GM19193 (cell line): ENCODE measurements around the gene STAT6.

ENCODE experiments used
- POLR2A ChIP-seq: IDR thresholded peaks from 4 replicates; pipeline ENCODE4 v1.6.1; 2011; ENCODE audit not compliant: insufficient read depth, insufficient read length; ENCODE audit errors: extremely low read depth

Gene STAT6

DNA sequence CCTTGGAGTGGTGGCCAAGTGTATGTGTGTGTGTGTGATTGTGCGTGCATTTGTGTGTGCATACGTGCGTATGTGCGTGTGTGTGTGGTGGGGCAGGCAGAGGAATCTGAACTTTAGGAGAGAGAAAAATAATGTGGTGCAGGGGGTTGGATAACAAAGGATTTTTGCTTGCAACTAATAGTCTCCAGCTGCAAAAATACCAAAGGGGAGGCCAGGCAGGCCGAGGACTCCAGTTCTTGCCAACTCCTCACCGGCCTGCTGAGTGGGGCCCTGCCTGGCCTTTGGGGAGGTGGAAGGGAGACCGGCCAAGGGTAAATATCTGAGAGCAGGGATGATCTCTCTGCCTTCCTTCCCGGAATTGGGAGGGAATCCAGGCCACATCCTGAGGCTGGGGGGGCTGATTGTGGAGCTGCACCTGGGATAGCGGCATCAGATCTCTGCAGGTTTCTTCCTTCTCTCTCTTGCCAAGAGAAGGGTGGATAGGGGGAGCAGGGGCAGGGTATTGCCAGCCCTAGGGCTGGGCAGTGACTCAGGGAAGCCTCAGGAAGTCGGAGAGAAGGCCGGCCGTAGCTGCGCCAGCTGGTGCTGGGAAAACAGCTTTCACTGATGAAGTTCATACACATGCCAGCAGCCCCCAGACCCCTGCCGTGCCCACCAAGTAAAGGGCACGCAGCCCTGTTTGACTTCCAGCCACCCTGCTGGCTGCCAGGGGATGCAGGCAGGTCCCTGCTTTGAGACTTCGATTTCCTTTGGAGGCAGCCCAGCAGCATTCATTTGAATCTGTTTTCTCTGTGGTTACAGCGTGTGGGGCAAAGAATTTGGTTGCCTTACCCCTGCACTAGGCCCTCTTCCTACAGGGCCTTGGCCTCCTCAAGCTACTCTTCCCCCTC is 40.8 kb upstream of the STAT6 start:
- TF ChIP-seq POLR2A, result no peak

DNA sequence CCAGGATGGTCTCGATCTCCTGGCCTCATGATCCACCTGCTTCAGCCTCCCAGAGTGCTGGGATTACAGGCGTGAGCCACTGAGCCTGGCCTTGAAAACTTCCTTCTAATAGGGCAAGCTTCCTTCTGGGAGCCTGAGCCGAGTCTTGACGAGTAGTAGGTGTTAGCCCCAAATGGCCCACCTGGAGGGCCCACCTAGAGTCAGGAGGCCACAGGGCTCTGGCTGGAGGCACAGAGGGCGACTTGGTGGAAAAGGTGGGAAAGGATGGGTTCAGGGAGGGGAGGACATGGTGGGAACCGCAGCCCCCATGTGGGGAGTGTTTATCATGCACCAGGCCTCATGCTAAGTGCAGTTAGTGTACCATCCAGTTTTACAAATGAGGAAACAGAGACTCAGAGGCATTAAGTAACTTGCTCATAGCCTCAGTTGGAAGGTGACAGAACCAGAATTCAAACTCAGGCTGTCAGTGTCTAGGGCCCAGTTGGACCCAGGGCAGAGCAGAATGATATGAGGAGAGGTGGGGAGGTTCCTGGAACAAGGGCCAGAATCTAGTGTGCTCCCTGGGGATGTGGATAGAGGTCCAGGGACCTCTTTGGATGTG is 39.3 kb upstream of the STAT6 start:
- TF ChIP-seq POLR2A, result no peak

DNA sequence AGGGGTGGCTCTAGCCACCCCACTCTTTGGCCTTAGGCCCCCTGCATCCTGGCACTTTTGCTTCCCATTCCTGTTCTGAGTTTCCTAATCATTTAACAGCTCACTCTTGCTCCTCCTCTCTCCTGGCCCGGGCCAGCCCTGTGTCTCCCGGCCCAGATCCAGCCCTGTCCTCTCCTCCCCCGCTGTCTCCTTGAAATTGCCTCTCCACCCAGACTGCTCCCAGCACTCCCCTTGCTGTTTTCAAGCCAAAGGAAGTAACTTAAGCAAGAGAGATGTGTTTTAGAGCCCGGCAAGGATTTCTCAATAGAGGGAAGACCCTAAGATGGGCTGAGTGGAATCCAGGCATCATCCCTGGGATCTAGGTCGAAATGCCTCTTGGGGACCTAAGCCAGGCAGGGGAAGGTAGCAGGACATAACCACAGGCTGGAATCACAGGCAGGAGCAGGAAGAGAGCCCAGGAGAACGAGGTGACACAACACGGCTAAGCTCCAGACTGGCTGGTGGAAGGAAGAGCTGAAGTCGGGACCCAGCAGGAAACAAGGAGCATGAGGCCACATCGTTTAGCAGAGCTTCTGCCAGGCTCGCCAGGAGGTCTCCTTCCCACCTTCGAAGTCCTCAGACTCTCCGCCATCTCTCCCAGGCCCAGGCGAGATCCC is 38.2 kb upstream of the STAT6 start:
- no peak for TF ChIP-seq POLR2A

DNA sequence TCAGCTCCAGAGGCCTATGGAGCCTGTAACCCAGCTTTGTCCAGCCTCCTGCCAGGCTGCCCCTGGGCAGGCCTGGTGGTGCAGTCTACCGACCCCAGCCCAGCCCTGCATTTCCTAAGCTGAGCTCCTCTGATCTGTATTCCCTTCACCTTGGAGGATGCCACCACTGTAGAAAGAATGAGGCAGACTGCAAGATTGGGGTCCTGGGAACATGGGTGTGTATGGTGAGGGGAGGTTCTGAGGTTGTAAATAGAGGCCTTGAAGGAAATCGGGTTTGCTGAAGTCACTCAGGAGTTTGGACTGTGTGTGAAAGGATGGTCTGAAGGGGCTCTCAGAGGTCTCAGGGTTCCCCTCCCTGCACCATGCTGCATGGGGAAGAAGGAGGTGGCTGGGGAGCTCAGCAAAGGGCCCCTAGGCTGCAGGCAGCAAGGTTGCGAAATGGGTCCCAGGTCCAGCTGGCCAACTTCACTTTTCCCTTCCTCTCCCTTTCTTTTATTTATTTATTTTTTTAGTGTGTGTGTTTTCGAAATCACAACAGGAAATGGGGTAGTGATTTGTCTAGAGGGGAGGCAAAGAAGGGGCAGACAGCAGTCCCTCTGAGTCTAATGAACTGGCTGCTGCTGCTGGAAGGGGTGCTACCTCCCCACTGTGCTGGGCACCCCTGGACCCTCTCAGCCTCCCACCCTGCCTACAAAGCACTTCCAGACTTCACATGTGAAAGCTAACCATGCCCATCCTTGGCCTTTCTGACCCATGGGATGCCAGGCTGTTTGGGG is 37.5 kb upstream of the STAT6 start:
- TF ChIP-seq POLR2A, result no peak

DNA sequence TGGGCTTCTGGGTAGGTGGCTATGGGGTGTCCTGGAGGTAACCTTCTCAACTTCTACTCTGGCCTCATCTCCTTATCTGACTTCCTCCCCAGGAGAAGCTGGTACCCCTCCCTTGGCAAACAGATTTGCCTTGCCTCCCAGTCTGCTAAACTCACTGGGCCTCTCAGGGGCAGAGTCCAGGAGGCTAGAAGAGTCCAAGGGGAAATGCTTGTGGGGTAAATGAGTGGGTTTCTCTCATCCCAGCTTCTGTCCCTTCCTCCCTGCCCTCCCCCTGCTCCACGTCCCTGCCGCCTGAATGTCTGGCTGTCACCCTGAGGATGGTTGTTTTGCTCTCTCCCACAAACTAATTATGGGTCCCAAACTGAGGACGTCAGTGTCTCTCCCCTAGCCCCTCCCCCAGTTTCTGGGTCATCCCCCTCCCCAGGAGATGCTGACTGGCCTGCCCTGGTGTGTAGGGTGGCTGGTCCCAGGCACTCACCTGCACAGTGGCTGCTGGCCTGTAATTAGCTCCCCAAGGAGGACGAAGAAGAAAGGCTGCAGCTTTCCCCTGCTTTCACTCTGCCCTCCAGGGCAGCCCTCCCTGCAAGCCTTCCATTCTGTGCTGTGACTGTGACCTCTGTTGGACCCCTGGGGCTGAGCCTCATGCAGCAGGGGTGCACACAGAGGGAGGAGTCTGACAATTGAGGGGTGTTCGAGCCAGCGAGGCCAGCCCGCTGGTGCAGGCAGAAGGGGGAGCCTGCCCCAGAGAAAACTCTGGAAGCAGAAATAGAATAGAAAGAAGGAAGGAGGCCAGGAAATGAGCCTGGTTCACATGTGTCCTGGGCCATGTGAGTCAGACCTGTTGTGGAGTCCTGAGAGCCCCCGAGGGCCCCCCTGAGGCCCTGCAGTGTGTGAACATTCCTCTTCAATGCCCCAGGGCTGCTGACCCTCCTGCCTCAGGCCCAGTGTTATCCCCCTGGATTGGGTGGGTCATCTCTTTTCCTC is 36.1 kb upstream of the STAT6 start, which contains the start of gene LRP1-AS:
TSS of gene LRP1-AS (minus strand) at position 659 of the 984 bp plus-strand sequence.
- TF ChIP-seq POLR2A, result no peak

DNA sequence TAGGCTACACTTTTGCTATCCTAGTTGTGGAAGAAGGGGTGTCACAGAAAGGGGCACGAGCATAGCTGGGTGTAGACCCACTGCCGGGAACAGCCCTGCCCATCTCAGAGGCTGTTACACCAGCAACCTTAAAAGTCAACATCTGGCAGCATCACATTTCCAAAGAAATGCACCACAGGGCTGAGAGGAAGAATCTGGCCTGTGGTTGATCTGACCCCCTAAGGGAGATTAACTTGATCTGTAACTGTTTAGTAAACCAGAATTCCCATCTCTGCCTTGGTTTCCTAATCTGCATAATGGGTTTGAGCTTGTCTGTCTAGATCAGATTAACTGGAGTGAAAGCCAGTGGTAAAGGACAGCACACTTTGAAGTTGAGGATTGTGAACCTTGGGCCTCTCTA is 34.9 kb upstream of the STAT6 start:
- TF ChIP-seq POLR2A, result no peak

DNA sequence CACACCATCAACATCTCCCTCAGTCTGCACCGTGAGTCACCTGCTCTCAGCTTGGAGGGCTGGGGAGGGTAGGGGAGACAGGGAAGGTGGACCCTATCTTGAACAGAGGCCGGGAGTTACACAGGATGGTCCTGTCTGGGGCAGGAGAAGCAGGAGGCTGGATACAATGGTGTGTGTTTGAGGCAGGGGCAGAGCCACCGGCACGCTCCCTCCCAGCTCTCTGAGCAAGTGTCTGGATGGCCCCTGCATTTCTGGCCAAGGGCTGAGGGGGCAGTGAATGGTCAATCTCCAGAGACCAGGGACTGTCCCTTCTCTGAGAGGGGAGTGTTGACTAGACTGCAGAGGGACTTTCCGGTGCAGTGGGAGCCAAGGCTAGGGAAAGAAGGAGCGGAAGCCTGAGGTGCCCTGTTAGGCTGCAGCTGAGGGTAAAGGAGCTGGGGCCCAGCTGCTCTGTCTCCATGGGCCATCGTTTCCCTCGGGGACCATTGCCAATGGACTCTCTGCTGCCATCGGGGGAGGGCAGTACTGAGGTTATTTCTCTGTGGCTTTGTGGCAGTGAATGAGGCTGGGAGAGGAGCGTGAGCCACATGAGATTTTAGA is 34.4 kb upstream of the STAT6 start:
- TF ChIP-seq POLR2A, result no peak

DNA sequence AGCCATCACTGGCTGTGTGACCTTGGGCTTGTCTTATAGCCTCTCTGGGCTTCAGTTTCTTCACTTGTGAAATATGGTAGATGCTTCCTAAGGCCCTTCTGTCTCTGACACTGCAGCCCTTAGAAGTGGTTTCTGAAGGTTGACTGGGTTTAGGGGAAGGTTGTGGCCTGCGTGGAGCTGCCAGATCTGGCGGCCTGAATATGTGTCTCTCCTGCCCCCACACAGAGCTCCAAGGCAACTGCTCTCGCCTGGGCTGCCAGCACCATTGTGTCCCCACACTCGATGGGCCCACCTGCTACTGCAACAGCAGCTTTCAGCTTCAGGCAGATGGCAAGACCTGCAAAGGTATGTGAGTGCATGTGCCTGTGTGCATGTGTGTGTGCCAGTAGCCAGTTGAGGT is 32.3 kb upstream of the STAT6 start:
- no peak for TF ChIP-seq POLR2A

DNA sequence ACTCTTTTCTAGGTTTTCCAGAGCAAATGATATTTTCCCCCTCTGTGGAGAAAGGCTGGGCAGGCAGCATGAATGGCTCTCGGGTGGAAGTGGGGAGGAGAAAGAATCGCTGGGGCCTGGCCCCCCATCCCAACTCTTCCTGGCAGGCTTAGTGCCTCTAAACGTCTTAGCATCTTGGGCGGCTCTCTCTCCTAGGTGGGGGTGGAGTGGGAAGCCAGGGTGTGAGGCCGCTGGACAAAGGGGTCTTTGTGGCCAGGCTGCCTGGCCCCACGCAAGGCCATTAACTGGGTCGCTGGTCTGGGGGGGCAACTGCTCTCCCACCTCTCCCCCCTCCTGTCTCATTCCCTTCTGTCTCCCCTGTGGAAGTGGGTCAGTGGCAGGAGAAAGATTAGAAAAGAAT is 31.6 kb upstream of the STAT6 start:
- no peak for TF ChIP-seq POLR2A

DNA sequence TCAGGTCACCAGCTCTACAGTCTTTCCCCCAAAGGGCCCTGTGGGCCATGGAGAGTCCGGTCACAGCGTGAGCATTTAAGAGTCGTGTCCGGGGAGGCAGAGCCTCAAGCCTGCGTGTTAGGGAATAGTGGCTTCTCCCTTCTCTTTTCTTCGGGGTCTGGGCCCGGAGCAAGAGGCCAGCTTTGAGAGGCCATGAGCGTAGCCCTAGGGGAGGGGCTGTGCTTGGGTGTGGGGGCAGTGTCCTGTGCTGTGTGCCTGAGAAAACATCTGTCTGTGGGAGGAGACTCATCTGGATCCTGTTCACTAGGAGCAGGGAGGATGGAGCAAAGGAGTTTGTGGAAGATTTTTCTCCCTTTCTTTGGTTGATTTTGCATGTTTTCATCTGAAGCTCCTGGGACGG is 31.0 kb upstream of the STAT6 start:
- no peak for TF ChIP-seq POLR2A

DNA sequence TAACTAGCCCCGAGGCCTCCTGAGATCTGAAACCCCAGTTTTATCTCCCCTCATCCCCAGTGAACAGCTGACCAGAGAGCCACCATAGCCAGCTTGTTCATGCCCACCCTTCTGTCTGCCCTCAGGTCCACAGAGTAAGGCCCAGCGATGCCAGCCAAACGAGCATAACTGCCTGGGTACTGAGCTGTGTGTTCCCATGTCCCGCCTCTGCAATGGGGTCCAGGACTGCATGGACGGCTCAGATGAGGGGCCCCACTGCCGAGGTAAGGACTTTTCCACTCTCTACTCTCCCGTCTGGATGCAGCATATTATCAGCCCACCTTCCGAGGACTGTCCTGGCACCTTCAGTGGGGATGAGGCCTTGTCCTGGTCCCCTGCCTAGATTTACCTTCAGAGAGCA is 30.1 kb upstream of the STAT6 start:
- no peak for TF ChIP-seq POLR2A

DNA sequence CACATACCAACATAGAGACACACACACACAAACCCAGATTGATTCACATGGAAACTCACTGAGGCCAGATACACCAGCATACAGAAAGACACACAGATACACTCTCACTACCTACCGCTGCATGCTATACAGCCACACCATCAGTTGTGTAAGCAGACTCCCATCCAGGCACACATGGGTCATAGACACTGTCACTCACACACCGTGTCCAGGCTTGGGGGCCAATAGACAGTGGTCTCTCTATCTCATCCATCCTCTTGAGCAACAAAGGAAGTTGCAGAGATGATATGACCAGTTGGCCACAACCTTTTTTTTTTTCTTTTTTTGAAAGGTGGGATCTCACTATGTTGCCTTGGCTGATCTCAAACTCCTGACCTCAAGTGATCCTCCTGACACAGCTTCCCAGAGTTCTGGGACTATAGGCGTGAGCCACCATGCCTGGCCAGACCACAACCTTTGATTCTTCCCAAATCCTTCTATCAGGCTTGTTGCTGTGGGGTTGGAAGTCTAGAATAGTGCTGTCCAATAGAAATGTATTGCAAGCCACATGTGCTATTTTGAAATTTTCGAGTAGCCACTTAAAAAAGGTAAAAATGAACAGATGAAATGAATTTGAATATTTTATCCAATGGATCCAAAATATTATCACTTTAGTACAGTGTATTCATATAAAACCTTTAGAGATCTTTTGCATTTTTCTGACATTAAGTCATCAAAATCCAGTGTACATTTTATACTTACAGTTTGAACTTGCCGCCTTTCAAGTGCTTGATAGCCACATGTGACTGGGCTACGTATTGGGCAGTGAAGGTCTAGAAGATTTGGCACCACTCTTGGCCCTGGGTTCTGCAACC is 28.9 kb upstream of the STAT6 start:
- TF ChIP-seq POLR2A, result no peak
